Measurements from ENCODE around the gene KCNA5. TPM values are rescaled to one million over a fixed set of nuclear protein-coding genes. Genes with fewer than 3 reads are reported as not detected.

The KCNA5 gene
- total RNA-seq, 1 donor from 2014 or later = not detected

- Mint-ChIP-seq H3K9me3 (ENCODE audit: unreplicated experiment) (no peaks in the 10 kb centered on the region), H3K27ac (ENCODE audit: unreplicated experiment) (no peak overlapping the region), H3K4me3 (ENCODE audit: unreplicated experiment) (no peak overlapping the region), H3K36me3 (ENCODE audit: unreplicated experiment) (no peaks in the 10 kb centered on the region), H3K27me3 (ENCODE audit: unreplicated experiment) (peaks cover 36% of the 10 kb centered on the region), H3K4me1 (ENCODE audit: unreplicated experiment) (peaks cover 1% of the 10 kb centered on the region)
- no peak for DNase-seq (ENCODE audit: extremely low spot score, unreplicated experiment)
- no peak for TF ChIP-seq CTCF (IDR thresholded peaks at IDR 0.05)
Measured at GRCh38 chr12:5081016-5081415, 37.3 kb downstream of the KCNA5 start.

- H3K27me3 Mint-ChIP-seq (ENCODE audit: unreplicated experiment) = peaks cover 29% of the 10 kb centered on the region
- no peak overlapping the region for H3K4me3 Mint-ChIP-seq (ENCODE audit: unreplicated experiment)
- H3K9me3 Mint-ChIP-seq (ENCODE audit: unreplicated experiment) = no peaks in the 10 kb centered on the region
- H3K4me1 Mint-ChIP-seq (ENCODE audit: unreplicated experiment) = no peaks in the 10 kb centered on the region
- DNase-seq (ENCODE audit: extremely low spot score, unreplicated experiment) = peak; percentile 30
- H3K27ac Mint-ChIP-seq (ENCODE audit: unreplicated experiment) = no peak overlapping the region
- H3K36me3 Mint-ChIP-seq (ENCODE audit: unreplicated experiment) = no peaks in the 10 kb centered on the region
- TF ChIP-seq CTCF (IDR thresholded peaks at IDR 0.05) = peak; percentile 72
Measured at GRCh38 chr12:5083955-5084849, 40.5 kb downstream of the KCNA5 start.

- DNase-seq (ENCODE audit: extremely low spot score, unreplicated experiment) = no peak
- no peaks in the 10 kb centered on the region for H3K9me3 Mint-ChIP-seq (ENCODE audit: unreplicated experiment)
- no peak for TF ChIP-seq CTCF (IDR thresholded peaks at IDR 0.05)
- H3K27me3 Mint-ChIP-seq (ENCODE audit: unreplicated experiment) = peaks cover 20% of the 10 kb centered on the region
- H3K4me3 Mint-ChIP-seq (ENCODE audit: unreplicated experiment) = no peak overlapping the region
- no peaks in the 10 kb centered on the region for H3K36me3 Mint-ChIP-seq (ENCODE audit: unreplicated experiment)
- H3K27ac Mint-ChIP-seq (ENCODE audit: unreplicated experiment) = no peak overlapping the region
- no peaks in the 10 kb centered on the region for H3K4me1 Mint-ChIP-seq (ENCODE audit: unreplicated experiment)
Measured at GRCh38 chr12:5085896-5086295, 42.2 kb downstream of the KCNA5 start.

- H3K4me3 Mint-ChIP-seq (ENCODE audit: unreplicated experiment) = no peak overlapping the region
Measured at GRCh38 chr12:5087831-5088554, 44.3 kb downstream of the KCNA5 start.

More at GRCh38 chr12:5087831-5088554, 44.3 kb downstream of the KCNA5 start:
- peaks cover 6% of the 10 kb centered on the region for H3K27me3 Mint-ChIP-seq (ENCODE audit: unreplicated experiment)
- no peak overlapping the region for H3K27ac Mint-ChIP-seq (ENCODE audit: unreplicated experiment)
- H3K4me1 Mint-ChIP-seq (ENCODE audit: unreplicated experiment) = no peaks in the 10 kb centered on the region
- no peak for DNase-seq (ENCODE audit: extremely low spot score, unreplicated experiment)
- no peak for TF ChIP-seq CTCF (IDR thresholded peaks at IDR 0.05)
- no peaks in the 10 kb centered on the region for H3K9me3 Mint-ChIP-seq (ENCODE audit: unreplicated experiment)
- H3K36me3 Mint-ChIP-seq (ENCODE audit: unreplicated experiment) = no peaks in the 10 kb centered on the region

All from osteocyte (in vitro differentiated cells).